SU-DHL-6 (cell line): ENCODE results near the gene FIBCD1.

Experiments used
- H2AFZ ChIP-seq: fragments of 200-600 bp; sonication (generic); 2 replicates; pipeline ENCODE4 v1.6.1; 2014; ENCODE audit warnings: low read depth, mild to moderate bottlenecking, moderate library complexity, mixed read lengths, antibody characterized with exemption, low read length; ENCODE audit not compliant: severe bottlenecking
- H3F3A ChIP-seq: fragments of 200-600 bp; shearing (Covaris generic); 2 replicates; pipeline ENCODE4 v1.6.0; 2016; ENCODE audit warnings: antibody characterized with exemption, mild to moderate bottlenecking; ENCODE audit not compliant: insufficient read depth
- H3K27ac ChIP-seq: fragments of 200-600 bp; sonication (generic); 2 replicates; pipeline ENCODE4 v1.5.1; 2016; ENCODE audit warnings: low read depth, mild to moderate bottlenecking, low read length, moderate library complexity, mixed read lengths
- H3K27me3 ChIP-seq: fragments of 200-600 bp; sonication (generic), shearing (Covaris generic); 2 replicates; pipeline ENCODE4 v1.6.0; 2014; ENCODE audit warnings: mild to moderate bottlenecking, low read length
- H3K36me3 ChIP-seq: fragments of 200-600 bp; sonication (generic); 2 replicates; pipeline ENCODE4 v1.6.1; 2014; ENCODE audit warnings: mild to moderate bottlenecking, low read length, mixed read lengths
- H3K4me2 ChIP-seq: fragments of 300-600, 200-600 bp; shearing (Covaris generic), sonication (generic); 2 replicates; pipeline ENCODE4 v1.6.0; 2014; ENCODE audit warnings: low read length, low read depth, mild to moderate bottlenecking; ENCODE audit not compliant: poor library complexity, severe bottlenecking
- H3K4me3 ChIP-seq: fragments of 200-600 bp; sonication (generic); 2 replicates; pipeline ENCODE4 v1.5.1; 2014; ENCODE audit warnings: antibody characterized with exemption, low read length, mild to moderate bottlenecking, mixed read lengths; ENCODE audit not compliant: insufficient read depth, poor library complexity, severe bottlenecking
- H3K79me2 ChIP-seq: fragments of 200-600 bp; sonication (generic); 2 replicates; pipeline ENCODE4 v1.6.1; 2014; ENCODE audit warnings: mild to moderate bottlenecking, low read length, moderate library complexity; ENCODE audit not compliant: insufficient read depth
- H3K9ac ChIP-seq: fragments of 200-600 bp; sonication (generic); 2 replicates; pipeline ENCODE4 v1.7.0; 2014; ENCODE audit warnings: mild to moderate bottlenecking, low read length
- H3K9me2 ChIP-seq: fragments of 200-600 bp; sonication (generic); replicated peaks from 2 replicates; pipeline ENCODE4 v1.6.1; 2014; ENCODE audit warnings: low read length; ENCODE audit not compliant: insufficient read depth
- H3K9me3 ChIP-seq: fragments of 200-600 bp; sonication (generic); 2 replicates; pipeline ENCODE4 v1.6.1; 2014; ENCODE audit warnings: low read length, mixed read lengths; ENCODE audit not compliant: insufficient read depth
- H4K20me1 ChIP-seq: fragments of 200-600 bp; sonication (generic); 2 replicates; pipeline ENCODE4 v1.6.1; 2014; ENCODE audit warnings: low read depth, mild to moderate bottlenecking, antibody characterized with exemption, low read length, moderate library complexity, mixed read lengths
- CTCF ChIP-seq: fragments of 200-600 bp; sonication (generic); IDR thresholded peaks from one replicate; pipeline ENCODE4 v1.5.1; 2017; ENCODE audit warnings: antibody characterized with exemption, mild to moderate bottlenecking, low read length, moderate library complexity; ENCODE audit not compliant: insufficient read depth, poor library complexity, severe bottlenecking
- EZH2phosphoT487 ChIP-seq: fragments of 200-600 bp; sonication (generic), shearing (Covaris generic); conservative IDR thresholded peaks from 2 replicates; pipeline ENCODE4 v1.6.1; 2018; ENCODE audit warnings: mild to moderate bottlenecking, antibody characterized with exemption, low read length, moderate library complexity, mixed read lengths

Gene FIBCD1

GRCh38 chr9:130963337-130963908 lies 24.4 kb upstream of the FIBCD1 start:
- Histone ChIP-seq H3K4me3 (no peak overlapping the region), H3K36me3 (no peaks in the 10 kb centered on the region), H2AFZ (no peak overlapping the region), H3K79me2 (no peaks in the 10 kb centered on the region), H4K20me1 (no peaks in the 10 kb centered on the region), H3K27ac (no peak overlapping the region), H3F3A (0 out of 2 replicates have a peak, but pooled peaks cover 4% of the 10 kb centered on the region), H3K4me2 (no peak overlapping the region), H3K9ac (no peak overlapping the region), H3K9me3 (peaks cover 8% of the 10 kb centered on the region; the same call in 1 of the 2 replicates), H3K27me3 (no peaks in the 10 kb centered on the region), H3K9me2 (no peaks in the 10 kb centered on the region)
- no peak for TF ChIP-seq EZH2phosphoT487
- no peak for TF ChIP-seq CTCF

- no peaks in the 10 kb centered on the region for H3K36me3 ChIP-seq
- H3K27me3 ChIP-seq: no peaks in the 10 kb centered on the region
- no peak overlapping the region for H3K9ac ChIP-seq
- no peaks in the 10 kb centered on the region for H4K20me1 ChIP-seq
- no peaks in the 10 kb centered on the region for H3K9me2 ChIP-seq
- no peak overlapping the region for H2AFZ ChIP-seq
- no peak overlapping the region for H3K4me2 ChIP-seq
- no peak overlapping the region for H3K4me3 ChIP-seq
- 0 out of 2 replicates have a peak, but pooled peaks cover 4% of the 10 kb centered on the region for H3F3A ChIP-seq
- no peak overlapping the region for H3K27ac ChIP-seq
- H3K79me2 ChIP-seq: no peaks in the 10 kb centered on the region
- no peak for TF ChIP-seq CTCF
- H3K9me3 ChIP-seq: peaks cover 8% of the 10 kb centered on the region; the same call in 1 of the 2 replicates
Measured at GRCh38 chr9:130962418-130963316, 23.6 kb upstream of the FIBCD1 start.

DNA sequence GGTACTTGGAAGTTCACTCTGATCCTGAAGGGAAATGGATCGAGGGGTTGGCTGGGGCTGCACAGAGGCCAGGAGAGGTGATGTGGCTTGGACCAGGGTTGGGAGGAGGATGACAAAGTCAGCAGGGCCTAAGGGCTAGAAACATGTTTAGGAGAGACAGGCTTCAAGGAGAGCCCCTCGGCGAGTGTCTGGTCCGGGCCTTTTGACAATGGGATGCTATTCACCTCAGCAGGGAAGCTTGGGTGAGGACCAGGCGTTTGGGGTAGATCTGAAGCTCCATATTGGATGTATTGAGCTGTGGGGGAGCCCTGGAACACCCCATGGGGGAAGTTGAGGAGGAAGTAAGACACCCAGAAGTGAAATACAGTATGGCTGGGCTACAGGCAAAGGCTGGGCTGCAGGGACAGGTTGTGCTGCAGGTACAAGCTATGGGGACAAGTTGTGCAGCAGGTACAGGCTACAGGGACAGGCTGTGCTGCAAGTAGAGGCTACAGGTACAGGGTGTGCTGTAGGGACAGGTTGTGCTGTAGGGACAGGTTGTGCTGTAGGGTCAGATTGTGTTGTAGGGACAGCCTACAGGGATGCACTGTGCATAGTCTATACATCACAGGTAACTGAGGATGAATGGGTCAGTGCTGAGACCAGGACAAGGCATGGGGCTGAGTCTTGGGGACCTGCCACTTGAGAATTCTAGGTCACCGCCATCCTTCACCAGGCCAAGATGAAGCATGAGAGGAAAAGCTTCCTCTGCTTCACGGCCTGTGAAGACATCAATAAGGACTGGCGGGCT lies 22.7 kb upstream of the FIBCD1 start:
- Histone ChIP-seq H3K27me3 (no peaks in the 10 kb centered on the region), H3K36me3 (no peaks in the 10 kb centered on the region), H3K4me2 (no peak overlapping the region), H3F3A (0 out of 2 replicates have a peak, but pooled peaks cover 4% of the 10 kb centered on the region), H4K20me1 (no peaks in the 10 kb centered on the region), H3K4me3 (no peak overlapping the region), H3K9me2 (no peaks in the 10 kb centered on the region), H2AFZ (no peak overlapping the region), H3K9me3 (peaks cover 8% of the 10 kb centered on the region; the same call in 1 of the 2 replicates), H3K27ac (no peak overlapping the region), H3K79me2 (no peaks in the 10 kb centered on the region), H3K9ac (no peak overlapping the region)
- TF ChIP-seq CTCF (no peak), EZH2phosphoT487 (no peak)
